Fibroblast of lung (primary cell): ENCODE data around the gene OCA2. TPM values are rescaled to one million over a fixed set of nuclear protein-coding genes. Genes with fewer than 3 reads are reported as not detected.

ENCODE experiments used
- DNase-seq, 2 donors: peaks; one replicate each; pipeline versions ENCODE4 v3.0.0 to v3.0.0-alpha.2; 2010; ENCODE audit warnings: low read depth in 2 of 2
- H2AFZ ChIP-seq: 2 replicates; pipeline ENCODE4 v1.5.1; 2012; ENCODE audit warnings: low read length, control low read depth, inconsistent platforms
- H3K27ac ChIP-seq: 2 replicates; pipeline ENCODE4 v1.5.1; 2011; ENCODE audit warnings: low read length, control low read depth; ENCODE audit not compliant: insufficient read depth
- H3K27me3 ChIP-seq: 2 replicates; pipeline ENCODE4 v1.5.1; 2011; ENCODE audit warnings: mild to moderate bottlenecking, low read length; ENCODE audit not compliant: control insufficient read depth, insufficient read depth
- H3K36me3 ChIP-seq: 2 replicates; pipeline ENCODE4 v1.5.1; 2011; ENCODE audit warnings: low read length; ENCODE audit not compliant: control insufficient read depth, insufficient read depth
- H3K4me1 ChIP-seq: 2 replicates; pipeline ENCODE4 v1.5.1; 2011; ENCODE audit warnings: low read length; ENCODE audit not compliant: control insufficient read depth, insufficient read depth; ENCODE audit errors: extremely low read depth
- H3K4me2 ChIP-seq: 2 replicates; pipeline ENCODE4 v1.5.1; 2011; ENCODE audit warnings: low read length, control low read depth; ENCODE audit not compliant: insufficient read depth; ENCODE audit errors: extremely low read depth
- H3K4me3 ChIP-seq, 4 experiments: fragments of 200-600 bp in 1 of 4; sonication (generic) in 1 of 4; replicated peaks in 1 of 4; 2 replicates each; pipeline ENCODE4 v1.5.1; 2011 to 2016; ENCODE audit warnings: low read length in 4 of 4, low read depth in 3 of 4, mild to moderate bottlenecking in 3 of 4, control low read depth in 2 of 4, inconsistent platforms in 1 of 4, mixed read lengths in 1 of 4; ENCODE audit not compliant: insufficient read depth in 1 of 4; ENCODE audit errors: control extremely low read depth in 1 of 4
- H3K79me2 ChIP-seq: 2 replicates; pipeline ENCODE4 v1.5.1; 2012; ENCODE audit warnings: mild to moderate bottlenecking, low read length, inconsistent platforms; ENCODE audit not compliant: control insufficient read depth, insufficient read depth
- H3K9ac ChIP-seq: 2 replicates; pipeline ENCODE4 v1.5.1; 2011; ENCODE audit warnings: mild to moderate bottlenecking, low read length, control low read depth; ENCODE audit not compliant: insufficient read depth
- H3K9me3 ChIP-seq: 2 replicates; pipeline ENCODE4 v1.5.1; 2012; ENCODE audit warnings: low read depth, low read length; ENCODE audit not compliant: control insufficient read depth, insufficient read depth
- H4K20me1 ChIP-seq: 2 replicates; pipeline ENCODE4 v1.5.1; 2011; ENCODE audit warnings: low read length; ENCODE audit not compliant: control insufficient read depth, insufficient read depth; ENCODE audit errors: extremely low read depth
- CTCF ChIP-seq, 2 donors: IDR thresholded peaks in 1 of 2; conservative IDR thresholded peaks in 1 of 2; 1 replicate in 1 of 2; 2 replicates in 1 of 2; pipeline ENCODE4 v1.5.1; 2011 to 2012; ENCODE audit warnings: low read length in 2 of 2, control low read depth in 1 of 2, inconsistent platforms in 1 of 2, low read depth in 1 of 2, mild to moderate bottlenecking in 1 of 2
- EZH2 ChIP-seq: IDR thresholded peaks from 2 replicates; pipeline ENCODE4 v1.5.1; 2012; ENCODE audit warnings: low read length, control low read depth, mild to moderate bottlenecking; ENCODE audit errors: missing control alignments
- polyA plus RNA-seq, 2 donors: library from polyadenylated mRNA; depleted of rRNA in 1 of 2; stranded (reverse) in 1 of 2; unstranded in 1 of 2; fragments of >200 nt; gene quantifications; 2 replicates each; pipeline ENCODE4 v1.2.1, GENCODE V29; 2011 to 2012; ENCODE audit warnings: missing spikeins in 1 of 2
- total RNA-seq: library from RNA; depleted of rRNA; stranded (reverse); fragments of >200 nt; gene quantifications from 2 replicates; pipeline ENCODE4 v1.2.1, GENCODE V29; 2014

The OCA2 gene
- total and polyA plus RNA-seq, 2 donors (not counting 1 experiment from before 2014, with no cell fraction given) = not detected

- H3K4me2 ChIP-seq = no peak overlapping the region
- H3K27ac ChIP-seq = no peak overlapping the region
- H3K9ac ChIP-seq = no peak overlapping the region
- H4K20me1 ChIP-seq = no peaks in the 10 kb centered on the region
- H3K4me1 ChIP-seq = no peaks in the 10 kb centered on the region
- H2AFZ ChIP-seq = no peak overlapping the region
- TF ChIP-seq CTCF (conservative IDR thresholded peaks at IDR 0.05 in 1 of 2, IDR thresholded peaks at IDR 0.05 in 1 of 2; ENCODE audit: low read depth in 1 of 2, low read length in 2 of 2) (no peak), EZH2 (no peak)
- H3K36me3 ChIP-seq = no peaks in the 10 kb centered on the region
- no peak overlapping the region for H3K4me3 ChIP-seq
- H3K79me2 ChIP-seq = no peaks in the 10 kb centered on the region
- H3K27me3 ChIP-seq = no peaks in the 10 kb centered on the region
- H3K9me3 ChIP-seq = no peaks in the 10 kb centered on the region
- DNase-seq = no peak
These were observed 71.4 kb downstream of the OCA2 start for GRCh38 chr15:28027714-28028076.

DNA sequence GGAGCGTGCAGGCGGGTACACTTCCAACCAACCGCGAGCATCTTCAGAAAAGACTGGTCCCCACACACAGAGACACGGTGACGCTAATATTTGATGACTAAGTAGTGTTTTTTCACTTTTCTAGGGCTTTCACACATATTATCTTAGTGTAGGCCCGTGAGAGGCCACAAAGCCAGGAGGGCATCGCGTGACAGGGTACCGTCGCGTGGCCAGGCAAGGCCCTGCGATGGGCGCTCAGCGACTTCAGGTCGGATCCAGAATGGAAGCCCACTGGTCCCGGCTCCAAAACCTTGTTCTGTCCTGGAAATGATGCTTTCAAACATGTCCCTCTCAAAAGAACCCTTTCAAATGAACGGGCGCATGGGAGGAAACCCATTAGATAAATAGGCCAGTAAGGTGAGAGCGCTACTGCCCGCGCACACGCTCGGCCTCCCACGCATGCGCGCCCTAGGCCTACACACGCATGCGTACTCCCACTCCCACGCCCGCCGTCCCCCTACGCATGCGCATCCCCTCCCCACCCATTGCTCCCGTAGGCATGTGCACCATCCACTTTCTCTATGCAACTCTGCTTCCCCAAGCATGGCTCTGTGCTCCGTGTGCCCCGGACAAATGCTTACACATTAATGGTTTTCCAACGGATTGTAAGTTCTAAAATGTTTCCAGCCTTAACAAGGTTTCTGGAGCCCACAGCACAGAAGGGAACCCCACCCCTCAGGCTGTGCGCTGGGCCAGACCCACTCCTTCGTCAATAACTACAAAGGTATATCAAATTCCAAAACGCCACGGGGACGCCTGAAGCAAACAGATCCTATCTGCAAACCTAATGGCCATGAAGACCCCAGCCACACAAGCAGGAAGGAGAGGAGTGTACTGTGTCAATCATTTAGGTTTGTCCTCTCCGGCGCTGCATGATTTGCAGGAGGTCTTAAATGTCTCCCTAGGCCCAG lies 72.1 kb downstream of the OCA2 start:
- Histone ChIP-seq H3K9ac (no peak overlapping the region), H3K4me1 (no peaks in the 10 kb centered on the region), H4K20me1 (no peaks in the 10 kb centered on the region), H3K9me3 (no peaks in the 10 kb centered on the region), H3K4me3 (no peak overlapping the region), H3K36me3 (no peaks in the 10 kb centered on the region), H3K4me2 (no peak overlapping the region), H3K27ac (no peak overlapping the region), H2AFZ (no peak overlapping the region), H3K79me2 (no peaks in the 10 kb centered on the region), H3K27me3 (no peaks in the 10 kb centered on the region)
- no peak for DNase-seq
- TF ChIP-seq CTCF (conservative IDR thresholded peaks at IDR 0.05 in 1 of 2, IDR thresholded peaks at IDR 0.05 in 1 of 2; ENCODE audit: low read depth in 1 of 2, low read length in 2 of 2) = no peak
- no peak for TF ChIP-seq EZH2

DNA sequence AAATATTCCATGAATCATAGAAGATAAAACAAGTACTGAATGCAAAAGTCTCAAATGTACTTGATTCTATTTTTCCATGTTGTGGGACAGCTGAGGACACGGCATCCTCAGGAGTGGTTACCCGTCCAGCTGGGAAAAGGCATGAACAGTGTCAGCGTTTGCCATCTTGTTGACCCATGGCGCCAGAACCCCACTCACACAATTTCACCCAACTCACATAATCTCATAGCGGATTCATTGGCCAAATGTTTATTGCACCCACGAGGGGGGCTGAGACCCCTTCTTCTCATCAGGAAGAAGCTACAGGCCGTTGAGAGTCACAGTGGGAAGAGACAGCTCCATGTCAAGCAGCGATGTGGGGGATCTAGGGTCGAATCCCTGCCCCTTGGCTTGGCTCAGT lies 72.9 kb downstream of the OCA2 start:
- Histone ChIP-seq H2AFZ (no peak overlapping the region), H3K79me2 (no peaks in the 10 kb centered on the region), H3K4me1 (no peaks in the 10 kb centered on the region), H3K4me2 (no peak overlapping the region), H3K27me3 (no peaks in the 10 kb centered on the region), H3K36me3 (no peaks in the 10 kb centered on the region), H3K4me3 (no peak overlapping the region), H3K9me3 (no peaks in the 10 kb centered on the region), H3K9ac (no peak overlapping the region), H4K20me1 (no peaks in the 10 kb centered on the region), H3K27ac (no peak overlapping the region)
- DNase-seq = no peak
- TF ChIP-seq EZH2 = no peak
- TF ChIP-seq CTCF (conservative IDR thresholded peaks at IDR 0.05 in 1 of 2, IDR thresholded peaks at IDR 0.05 in 1 of 2; ENCODE audit: low read depth in 1 of 2, low read length in 2 of 2) = no peak
